Right lobe of liver (tissue), 6 donors: ENCODE results near the gene OVOL2. TPM values are rescaled to one million over a fixed set of nuclear protein-coding genes. Genes with fewer than 3 reads are reported as not detected.

ENCODE experiments used
- ATAC-seq, 4 donors: fragments of 200-7000 bp; cut with Tn5 transposase; one replicate each; pipeline ENCODE4 v1.9.1; 2020; ENCODE audit warnings: mild to moderate bottlenecking in 4 of 4, moderate library complexity in 4 of 4
- DNase-seq, 3 donors: peaks; one replicate each; pipeline ENCODE4 v3.0.0-alpha.2; 2020
- H3K27ac ChIP-seq, 3 donors: fragments of 200-600 bp; one replicate each; pipeline ENCODE4 v1.8.0; 2022
- H3K27me3 ChIP-seq, 2 donors: fragments of 200-600 bp; one replicate each; pipeline ENCODE4 v1.8.0; 2022
- H3K36me3 ChIP-seq, 4 donors: fragments of 200-600 bp; sonication (generic) in 1 of 4; one replicate each; pipeline versions ENCODE4 v1.5.1 to v1.8.0; 2017 to 2022; ENCODE audit warnings: control low read depth in 1 of 4
- H3K4me1 ChIP-seq, 4 donors: fragments of 200-600 bp; sonication (generic) in 1 of 4; one replicate each; pipeline versions ENCODE4 v1.5.1 to v1.8.0; 2017 to 2022; ENCODE audit warnings: control low read depth in 1 of 4
- H3K4me3 ChIP-seq, 3 donors: fragments of 200-600 bp; one replicate each; pipeline ENCODE4 v1.8.0; 2022
- H3K9me3 ChIP-seq, 4 donors: fragments of 200-600 bp; sonication (generic) in 1 of 4; one replicate each; pipeline versions ENCODE4 v1.5.1 to v1.8.0; 2017 to 2022; ENCODE audit warnings: control low read depth in 1 of 4
- POLR2A ChIP-seq: fragments of 450-650 bp; IDR thresholded peaks from one replicate; pipeline ENCODE4 v1.6.1; 2017; ENCODE audit warnings: antibody characterized with exemption, mild to moderate bottlenecking
- WGBS: methylation state at CpG from one replicate; pipeline ENCODE4 v1.1.6; 2018; ENCODE audit warnings: low coverage, low lambda C conversion rate; ENCODE audit not compliant: insufficient coverage; ENCODE audit errors: missing lambda C conversion rate; 5-methylcytosine and 5-hydroxymethylcytosine counted together
- intact Hi-C, 2 donors: fragments of 100-400 bp; cut with DNase I; formaldehyde crosslinking; loops; one replicate each; pipeline versions ENCODE4 v1.11.2 to v1.14.1; 2022
- total RNA-seq, 6 experiments: library from RNA; depleted of rRNA in 2 of 6; stranded (reverse); fragments of >200 nt in 2 of 6; fragmentation: NEBNext Ultra II Directional in 3 of 6; extraction: Animal tissue kit (Norgen Biotek cat#: 25700) in 3 of 6; gene quantifications; one replicate each; pipeline versions ENCODE4 v1.1.0 to v1.2.4, GENCODE V29; 2016 to 2023
- TF ChIP-seq, protein P1 (sequence below), 4 donors: fragments of 200-600 bp in 3 of 4; fragments of 450-650 bp in 1 of 4; IDR thresholded peaks; one replicate each; pipeline versions ENCODE4 v1.5.1 to v1.8.0; 2016 to 2022; ENCODE audit warnings: antibody characterized with exemption in 4 of 4, mild to moderate bottlenecking in 2 of 4
- donor health status: DM: no; HTN: yes; CAD: no.
- donor health status: DM: no; HTN: no; CAD: no.
- donor health status: DM: no; HTN: no; CAD: no.
- donor health status: DM: no; HTN: yes; CAD: no.
- donor health status: DM: no; HTN: yes; CAD: no.

OVOL2 gene
- total RNA-seq, 6 experiments from 2014 or later: 0.25 TPM; not detected in 5

DNA sequence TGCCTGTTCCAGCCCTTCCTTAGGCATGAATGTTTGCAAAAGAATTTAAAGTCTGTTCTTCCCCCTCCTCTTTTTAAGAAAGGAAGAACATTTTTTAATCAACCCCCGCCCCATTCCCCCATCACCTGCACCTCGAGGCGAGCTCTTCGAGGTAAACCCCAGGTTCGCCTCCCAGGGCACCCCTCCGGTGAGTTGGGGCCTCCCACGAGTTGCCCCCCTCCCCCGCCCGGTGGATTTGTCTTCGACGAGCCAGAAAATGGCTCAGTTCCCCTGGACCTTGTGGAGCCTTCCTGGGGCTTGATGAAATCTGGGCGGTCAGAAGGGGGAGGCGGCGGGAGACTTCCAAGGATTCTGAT is 256 bp upstream of the OVOL2 start:
- DNase-seq (no peak), ATAC-seq (no peak)
- Histone ChIP-seq H3K4me1 (peaks cover 0 to 7% (median 0%) of the 10 kb centered on the region in 4 donors), H3K4me3 (peak overlapping the region in 2 of 3 donors; percentile 29 to 50), H3K36me3 (no peaks in the 10 kb centered on the region), H3K27ac (no peak overlapping the region), H3K9me3 (no peaks in the 10 kb centered on the region), H3K27me3 (peaks cover 17 to 31% of the 10 kb centered on the region in 2 donors)
- TF ChIP-seq POLR2A: no peak
- TF ChIP-seq, protein P1, sequence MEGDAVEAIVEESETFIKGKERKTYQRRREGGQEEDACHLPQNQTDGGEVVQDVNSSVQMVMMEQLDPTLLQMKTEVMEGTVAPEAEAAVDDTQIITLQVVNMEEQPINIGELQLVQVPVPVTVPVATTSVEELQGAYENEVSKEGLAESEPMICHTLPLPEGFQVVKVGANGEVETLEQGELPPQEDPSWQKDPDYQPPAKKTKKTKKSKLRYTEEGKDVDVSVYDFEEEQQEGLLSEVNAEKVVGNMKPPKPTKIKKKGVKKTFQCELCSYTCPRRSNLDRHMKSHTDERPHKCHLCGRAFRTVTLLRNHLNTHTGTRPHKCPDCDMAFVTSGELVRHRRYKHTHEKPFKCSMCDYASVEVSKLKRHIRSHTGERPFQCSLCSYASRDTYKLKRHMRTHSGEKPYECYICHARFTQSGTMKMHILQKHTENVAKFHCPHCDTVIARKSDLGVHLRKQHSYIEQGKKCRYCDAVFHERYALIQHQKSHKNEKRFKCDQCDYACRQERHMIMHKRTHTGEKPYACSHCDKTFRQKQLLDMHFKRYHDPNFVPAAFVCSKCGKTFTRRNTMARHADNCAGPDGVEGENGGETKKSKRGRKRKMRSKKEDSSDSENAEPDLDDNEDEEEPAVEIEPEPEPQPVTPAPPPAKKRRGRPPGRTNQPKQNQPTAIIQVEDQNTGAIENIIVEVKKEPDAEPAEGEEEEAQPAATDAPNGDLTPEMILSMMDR (IDR thresholded peaks at IDR 0.05): no peak
- 4% methylated on average over 12 of the region's 14 CpGs for WGBS
- intact Hi-C loops: no loop called here

DNA sequence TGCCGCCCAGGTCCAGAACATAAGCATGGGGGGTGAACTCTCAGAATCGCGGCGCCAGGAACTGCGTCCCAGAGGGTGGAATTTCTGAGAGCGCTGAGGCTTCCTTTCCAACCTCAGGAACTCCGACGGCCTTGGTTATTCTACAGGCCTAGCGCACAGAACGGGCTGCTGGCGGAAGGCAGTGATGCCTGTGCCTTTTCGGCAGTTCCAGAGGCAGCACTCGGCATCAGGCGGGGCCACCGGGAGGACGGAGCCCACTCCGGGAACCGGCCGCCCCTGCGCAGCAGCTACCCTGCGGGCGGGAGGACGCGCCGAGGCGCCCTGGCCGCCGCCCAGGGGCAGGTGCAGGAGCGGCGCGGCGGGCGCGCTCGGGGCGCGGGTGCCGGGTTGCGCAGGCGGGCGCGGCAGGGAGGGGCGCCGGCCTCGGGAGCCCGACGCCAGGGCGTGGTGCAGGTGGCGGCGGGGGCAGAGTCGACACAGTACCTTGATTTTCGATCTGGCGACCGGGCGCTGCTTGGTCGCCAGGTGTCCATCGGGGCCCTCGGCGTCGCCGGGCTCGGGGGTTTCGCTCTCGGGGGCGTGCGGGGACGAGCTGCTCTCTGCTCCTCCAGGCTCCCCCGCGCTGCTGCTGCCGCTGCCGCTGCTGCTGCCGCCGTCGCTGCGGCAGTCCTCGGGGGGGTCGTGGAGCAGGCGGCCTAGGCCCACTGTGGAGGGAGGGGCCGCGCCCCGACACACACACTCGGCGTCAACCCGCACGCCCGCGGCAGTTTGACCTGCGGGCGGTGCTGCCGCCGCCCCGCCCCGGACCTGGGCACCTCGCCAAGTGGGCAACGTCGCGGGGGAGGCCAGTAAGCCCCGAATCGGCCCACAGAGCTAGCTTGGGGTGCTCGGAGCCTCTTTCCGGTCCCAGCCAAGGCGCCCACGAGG is 1.3 kb downstream of the OVOL2 start:
- peak in 2 of 4 donors; percentile 19 to 29 for ATAC-seq

GRCh38 chr20:18055261-18055660 is 2.5 kb downstream of the OVOL2 start:
- H3K36me3 ChIP-seq: no peaks in the 10 kb centered on the region
- intact Hi-C loops: no loop called here
- peaks cover 0 to 7% (median 0%) of the 10 kb centered on the region in 4 donors for H3K4me1 ChIP-seq
- ATAC-seq: no peak
- H3K27ac ChIP-seq: no peak overlapping the region
- peak in 2 of 3 donors; percentile 18 to 24 for DNase-seq
- no peaks in the 10 kb centered on the region for H3K9me3 ChIP-seq
- peaks cover 17 to 25% of the 10 kb centered on the region in 2 donors for H3K27me3 ChIP-seq
- TF ChIP-seq, protein P1 (IDR thresholded peaks at IDR 0.05): no peak
- TF ChIP-seq POLR2A: no peak
- H3K4me3 ChIP-seq: no peak overlapping the region
- 12% methylated on average over 10 of the region's 11 CpGs for WGBS

More for the DNA sequence above, 1.3 kb downstream of the OVOL2 start:
- TF ChIP-seq, protein P1 (IDR thresholded peaks at IDR 0.05): no peak
- TF ChIP-seq POLR2A: no peak
- Histone ChIP-seq H3K9me3 (no peaks in the 10 kb centered on the region), H3K36me3 (no peaks in the 10 kb centered on the region), H3K4me1 (peaks cover 0 to 7% (median 0%) of the 10 kb centered on the region in 4 donors), H3K4me3 (peak overlapping the region; percentile 29 to 50 (median 38)), H3K27ac (no peak overlapping the region), H3K27me3 (peaks cover 17 to 31% of the 10 kb centered on the region in 2 donors)
- 4% methylated on average over 14 of the region's 103 CpGs for WGBS
- DNase-seq: peak in 2 of 3 donors; percentile 23 to 46
- intact Hi-C loops: no loop called here

DNA sequence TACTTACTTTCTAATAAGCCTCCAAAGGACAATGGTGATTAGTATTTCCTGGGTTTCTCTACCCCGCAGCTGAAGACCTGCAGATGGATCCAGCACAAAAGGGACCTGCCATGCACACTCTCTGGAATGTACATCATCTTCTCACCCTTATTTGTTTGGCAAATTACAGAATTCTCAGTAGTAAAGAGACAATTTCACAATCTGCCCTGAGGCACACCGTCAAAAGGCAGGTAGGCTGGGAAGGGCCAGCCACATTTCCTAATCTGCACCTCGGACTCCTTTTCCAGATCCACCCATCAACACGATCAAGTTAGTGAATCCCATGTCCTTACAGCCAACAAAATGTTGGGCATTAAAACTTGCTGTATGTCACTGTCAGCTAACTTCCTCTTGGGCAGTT is 4.9 kb downstream of the OVOL2 start:
- no peak overlapping the region for H3K4me3 ChIP-seq
- H3K27ac ChIP-seq: no peak overlapping the region
- WGBS: 19% methylated on average over 3 of the region's 4 CpGs
- peak in 1 of 4 donors; percentile 23 for ATAC-seq
- intact Hi-C loops: no loop called here
- H3K4me1 ChIP-seq: peaks cover 0 to 7% (median 0%) of the 10 kb centered on the region in 4 donors
- H3K9me3 ChIP-seq: no peaks in the 10 kb centered on the region
- no peak for DNase-seq
- peaks cover 11 to 19% of the 10 kb centered on the region in 2 donors for H3K27me3 ChIP-seq
- H3K36me3 ChIP-seq: no peaks in the 10 kb centered on the region
- TF ChIP-seq, protein P1 (IDR thresholded peaks at IDR 0.05): no peak
- TF ChIP-seq POLR2A: no peak
